HUES6 (cell line): ENCODE data around the gene VOPP1.
"Not testable (repeated sequence)": the region's sequence is repeated elsewhere in the genome, so short reads cannot be mapped to it uniquely, and the experiment has no call there.

Experiments
- H3K27ac ChIP-seq: 2 replicates; pipeline ENCODE4 v1.7.0; 2013; ENCODE audit warnings: low read depth, mild to moderate bottlenecking, low read length, inconsistent platforms
- H3K27me3 ChIP-seq: 2 replicates; pipeline ENCODE4 v1.6.1; 2013; ENCODE audit warnings: low read length; ENCODE audit not compliant: control insufficient read depth, insufficient read depth
- H3K36me3 ChIP-seq: 2 replicates; pipeline ENCODE4 v1.6.1; 2013; ENCODE audit warnings: low read length; ENCODE audit not compliant: control insufficient read depth, insufficient read depth
- H3K4me1 ChIP-seq: 2 replicates; pipeline ENCODE4 v1.6.1; 2013; ENCODE audit warnings: low read length; ENCODE audit not compliant: control insufficient read depth, insufficient read depth
- H3K4me3 ChIP-seq: 2 replicates; pipeline ENCODE4 v1.5.1; 2013; ENCODE audit warnings: low read depth, low read length
- H3K9ac ChIP-seq: one replicate; pipeline ENCODE4 v1.6.1; 2013; ENCODE audit warnings: mild to moderate bottlenecking, low read length
- H3K9me3 ChIP-seq: 2 replicates; pipeline ENCODE4 v1.6.1; 2013; ENCODE audit warnings: low read depth, low read length; ENCODE audit not compliant: control insufficient read depth, insufficient read depth

The VOPP1 gene

DNA sequence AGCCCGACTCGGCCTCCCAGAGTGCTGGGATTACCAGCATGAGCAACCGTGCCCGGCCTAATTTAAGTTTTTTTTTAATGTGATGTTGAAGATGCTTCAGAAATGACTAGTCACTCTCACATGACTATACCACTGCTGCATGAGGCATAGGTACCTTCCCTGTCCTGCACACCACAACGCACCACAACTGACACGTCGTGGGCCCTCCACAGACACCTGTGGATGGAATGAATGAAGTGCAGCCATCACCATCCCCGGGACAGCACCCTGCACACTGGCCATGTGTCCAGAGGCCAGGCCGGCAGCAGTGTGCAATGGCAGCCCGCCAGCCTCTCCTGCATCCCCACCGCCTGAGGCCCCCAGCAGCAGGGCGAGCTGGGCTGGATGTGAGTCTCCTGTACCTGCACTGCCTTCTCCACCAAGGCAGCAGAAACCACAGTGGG, 55.1 kb downstream of the VOPP1 start:
- no peak overlapping the region for H3K4me3 ChIP-seq
- no peaks in the 10 kb centered on the region for H3K9me3 ChIP-seq
- H3K27ac ChIP-seq: no peak overlapping the region
- no peak overlapping the region for H3K9ac ChIP-seq
- H3K36me3 ChIP-seq: peaks cover 55% of the 10 kb centered on the region
- H3K27me3 ChIP-seq: no peaks in the 10 kb centered on the region
- peaks cover 22% of the 10 kb centered on the region for H3K4me1 ChIP-seq

DNA sequence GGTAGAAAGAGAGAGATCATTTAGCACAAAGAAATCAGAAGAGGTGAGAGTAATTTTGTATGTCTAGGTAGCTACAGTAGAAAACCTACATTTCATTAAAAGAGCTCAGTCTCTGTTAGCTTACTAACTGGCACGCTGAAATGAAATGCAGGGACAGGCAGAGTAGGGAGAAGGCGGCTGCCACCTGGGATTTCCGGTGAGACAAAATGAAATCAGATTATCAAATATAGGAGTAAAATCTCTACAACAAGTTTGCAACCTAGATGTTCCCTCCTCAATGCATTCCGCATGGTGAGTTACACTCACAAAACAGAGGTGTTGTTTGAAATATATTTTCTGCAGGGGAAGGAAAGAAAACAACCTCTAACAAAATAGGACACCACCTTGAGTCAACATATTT, 55.9 kb downstream of the VOPP1 start:
- Histone ChIP-seq H3K9ac (no peak overlapping the region), H3K27me3 (no peaks in the 10 kb centered on the region), H3K9me3 (no peaks in the 10 kb centered on the region), H3K4me1 (peaks cover 23% of the 10 kb centered on the region), H3K27ac (no peak overlapping the region), H3K4me3 (no peak overlapping the region), H3K36me3 (peaks cover 55% of the 10 kb centered on the region)

- no peak overlapping the region for H3K4me3 ChIP-seq
- peaks cover 54% of the 10 kb centered on the region for H3K36me3 ChIP-seq
- peaks cover 30% of the 10 kb centered on the region for H3K4me1 ChIP-seq
- H3K27me3 ChIP-seq: no peaks in the 10 kb centered on the region
- H3K27ac ChIP-seq: no peak overlapping the region
- H3K9me3 ChIP-seq: no peaks in the 10 kb centered on the region
- H3K9ac ChIP-seq: no peak overlapping the region
These were observed 56.6 kb downstream of the VOPP1 start for GRCh38 chr7:55515569-55516279.

GRCh38 chr7:55514546-55515265, 57.6 kb downstream of the VOPP1 start:
- peaks cover 32% of the 10 kb centered on the region for H3K4me1 ChIP-seq

DNA sequence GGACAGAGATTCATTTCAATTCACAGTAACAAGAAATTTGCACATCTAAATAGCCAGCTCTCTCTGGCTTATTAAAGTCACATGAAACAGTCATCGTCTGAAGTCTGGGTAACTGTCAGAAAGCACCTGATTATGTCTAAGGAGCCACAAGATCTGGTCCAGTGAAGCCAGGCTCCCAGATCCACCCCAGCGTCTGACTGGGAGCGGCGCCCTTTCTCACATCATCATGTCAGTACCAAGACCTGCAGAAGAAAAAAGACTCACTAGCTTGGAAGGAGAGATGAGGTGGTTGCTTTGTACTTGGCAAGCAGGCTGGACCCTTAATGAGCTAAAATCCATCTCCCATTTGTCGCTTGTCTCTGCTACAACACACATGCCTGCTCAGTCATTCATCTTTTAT, 58.4 kb downstream of the VOPP1 start:
- no peak overlapping the region for H3K27ac ChIP-seq
- peaks cover 44% of the 10 kb centered on the region for H3K36me3 ChIP-seq
- no peak overlapping the region for H3K9ac ChIP-seq
- H3K27me3 ChIP-seq: no peaks in the 10 kb centered on the region
- no peak overlapping the region for H3K4me3 ChIP-seq
- peaks cover 30% of the 10 kb centered on the region for H3K4me1 ChIP-seq
- H3K9me3 ChIP-seq: no peaks in the 10 kb centered on the region

More at GRCh38 chr7:55514546-55515265, 57.6 kb downstream of the VOPP1 start:
- Histone ChIP-seq H3K9ac (no peak overlapping the region), H3K4me3 (no peak overlapping the region), H3K36me3 (peaks cover 48% of the 10 kb centered on the region), H3K27me3 (no peaks in the 10 kb centered on the region), H3K9me3 (no peaks in the 10 kb centered on the region), H3K27ac (no peak overlapping the region)

GRCh38 chr7:55512635-55513191, 59.6 kb downstream of the VOPP1 start:
- H3K4me1 ChIP-seq: peaks cover 27% of the 10 kb centered on the region; the same call in 1 of the 2 replicates
- peaks cover 32% of the 10 kb centered on the region for H3K36me3 ChIP-seq
- 0 out of 2 replicates have a peak overlapping the region, but pooled peaks have one; percentile 9 for H3K27ac ChIP-seq
- H3K27me3 ChIP-seq: no peaks in the 10 kb centered on the region
- H3K9ac ChIP-seq: no peak overlapping the region
- no peak overlapping the region for H3K4me3 ChIP-seq
- H3K9me3 ChIP-seq: no peaks in the 10 kb centered on the region

GRCh38 chr7:55510621-55511020, 61.7 kb downstream of the VOPP1 start:
- peaks cover 21% of the 10 kb centered on the region for H3K36me3 ChIP-seq
- no peak overlapping the region for H3K4me3 ChIP-seq
- no peaks in the 10 kb centered on the region for H3K27me3 ChIP-seq
- no peaks in the 10 kb centered on the region for H3K9me3 ChIP-seq
- no peak overlapping the region for H3K27ac ChIP-seq
- no peak overlapping the region for H3K9ac ChIP-seq
- peaks cover 23% of the 10 kb centered on the region; the same call in 1 of the 2 replicates for H3K4me1 ChIP-seq

GRCh38 chr7:55510206-55510605, 62.1 kb downstream of the VOPP1 start:
- not testable (repeated sequence) for H3K4me3 ChIP-seq, H3K27ac ChIP-seq, H3K9me3 ChIP-seq, H3K9ac ChIP-seq, H3K27me3 ChIP-seq
- Histone ChIP-seq H3K36me3 (peaks cover 17% of the 10 kb centered on the region; the same call in 1 of the 2 replicates), H3K4me1 (peaks cover 23% of the 10 kb centered on the region; the same call in 1 of the 2 replicates)

DNA sequence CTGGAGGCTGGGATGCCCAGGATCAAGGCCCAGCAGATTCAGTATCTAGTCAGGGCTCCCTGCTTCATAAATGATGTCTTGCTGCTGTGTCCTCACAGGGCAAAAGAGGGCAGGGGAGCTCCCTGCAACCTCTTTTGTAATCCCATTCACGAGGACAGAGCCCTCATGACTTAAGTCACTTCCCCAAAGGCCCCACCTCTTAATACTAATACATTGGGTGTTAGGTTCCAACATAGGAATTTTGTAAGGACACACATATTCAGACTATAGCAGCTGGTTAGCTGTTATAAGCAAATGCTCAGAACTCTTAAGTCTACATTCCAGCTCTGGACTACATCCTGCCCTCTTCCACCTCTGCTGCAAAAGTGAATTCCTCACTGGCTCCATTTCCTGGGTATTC, 63.0 kb downstream of the VOPP1 start:
- H3K9ac ChIP-seq: no peak overlapping the region
- peaks cover 23% of the 10 kb centered on the region; the same call in 1 of the 2 replicates for H3K4me1 ChIP-seq
- H3K27me3 ChIP-seq: no peaks in the 10 kb centered on the region
- peaks cover 9% of the 10 kb centered on the region; the same call in 1 of the 2 replicates for H3K36me3 ChIP-seq
- H3K9me3 ChIP-seq: no peaks in the 10 kb centered on the region
- no peak overlapping the region for H3K27ac ChIP-seq
- no peak overlapping the region for H3K4me3 ChIP-seq

- no peaks in the 10 kb centered on the region for H3K9me3 ChIP-seq
- no peak overlapping the region for H3K9ac ChIP-seq
- peaks cover 8% of the 10 kb centered on the region; the same call in 1 of the 2 replicates for H3K36me3 ChIP-seq
- no peaks in the 10 kb centered on the region for H3K27me3 ChIP-seq
- no peak overlapping the region for H3K4me3 ChIP-seq
- H3K4me1 ChIP-seq: peaks cover 23% of the 10 kb centered on the region; the same call in 1 of the 2 replicates
- H3K27ac ChIP-seq: no peak overlapping the region
These were observed 63.9 kb downstream of the VOPP1 start for GRCh38 chr7:55508221-55509011.
